Activated T-cell treated with anti-CD3 and anti-CD28 coated beads, Interleukin-2, amount 50 U/mL, for 72 hours (primary cell): ENCODE results near the gene UBTD1. TPM values are rescaled to one million over a fixed set of nuclear protein-coding genes. Genes with fewer than 3 reads are reported as not detected.
"Not testable (repeated sequence)": the region's sequence is repeated elsewhere in the genome, so short reads cannot be mapped to it uniquely, and the experiment has no call there.

Source experiments
- ATAC-seq, 2 donors: fragments of 150-1000 bp; cut with Tn5 transposase; replicated peaks in 1 of 2; 2 replicates each; pipeline ENCODE4 v1.10.0; 2021; ENCODE audit warnings: moderate library complexity in 2 of 2, mild to moderate bottlenecking in 1 of 2
- DNase-seq, 2 donors: peaks; one replicate each; pipeline ENCODE4 v3.0.0; 2021 to 2022; ENCODE audit warnings: mixed read lengths in 1 of 2
- H3K27ac Mint-ChIP-seq: one replicate; pipeline ENCODE4 v1.8.0; 2022; ENCODE audit warnings: mild to moderate bottlenecking, moderate library complexity, mixed read lengths
- H3K27me3 Mint-ChIP-seq: one replicate; pipeline ENCODE4 v1.8.0; 2022; ENCODE audit warnings: low read depth, mixed read lengths
- H3K36me3 Mint-ChIP-seq, 2 donors: one replicate each; pipeline ENCODE4 v1.8.0; 2022; ENCODE audit warnings: mixed read lengths in 2 of 2, mild to moderate bottlenecking in 1 of 2; ENCODE audit not compliant: insufficient read depth in 2 of 2
- H3K4me1 Mint-ChIP-seq: one replicate; pipeline ENCODE4 v1.8.0; 2022; ENCODE audit warnings: low read depth, mixed read lengths
- H3K4me3 Mint-ChIP-seq, 2 donors: one replicate each; pipeline ENCODE4 v1.8.0; 2022; ENCODE audit warnings: mild to moderate bottlenecking in 2 of 2, mixed read lengths in 2 of 2, moderate library complexity in 2 of 2
- H3K9me3 Mint-ChIP-seq, 2 donors: one replicate each; pipeline ENCODE4 v1.8.0; 2022; ENCODE audit warnings: mixed read lengths in 2 of 2
- total RNA-seq, 2 donors: library from RNA; stranded (reverse); gene quantifications; one replicate each; pipeline ENCODE4 v1.2.3, GENCODE V29; 2022

The UBTD1 gene
- total RNA-seq, 2 donors from 2014 or later = 3.7 to 4.1 TPM

DNA sequence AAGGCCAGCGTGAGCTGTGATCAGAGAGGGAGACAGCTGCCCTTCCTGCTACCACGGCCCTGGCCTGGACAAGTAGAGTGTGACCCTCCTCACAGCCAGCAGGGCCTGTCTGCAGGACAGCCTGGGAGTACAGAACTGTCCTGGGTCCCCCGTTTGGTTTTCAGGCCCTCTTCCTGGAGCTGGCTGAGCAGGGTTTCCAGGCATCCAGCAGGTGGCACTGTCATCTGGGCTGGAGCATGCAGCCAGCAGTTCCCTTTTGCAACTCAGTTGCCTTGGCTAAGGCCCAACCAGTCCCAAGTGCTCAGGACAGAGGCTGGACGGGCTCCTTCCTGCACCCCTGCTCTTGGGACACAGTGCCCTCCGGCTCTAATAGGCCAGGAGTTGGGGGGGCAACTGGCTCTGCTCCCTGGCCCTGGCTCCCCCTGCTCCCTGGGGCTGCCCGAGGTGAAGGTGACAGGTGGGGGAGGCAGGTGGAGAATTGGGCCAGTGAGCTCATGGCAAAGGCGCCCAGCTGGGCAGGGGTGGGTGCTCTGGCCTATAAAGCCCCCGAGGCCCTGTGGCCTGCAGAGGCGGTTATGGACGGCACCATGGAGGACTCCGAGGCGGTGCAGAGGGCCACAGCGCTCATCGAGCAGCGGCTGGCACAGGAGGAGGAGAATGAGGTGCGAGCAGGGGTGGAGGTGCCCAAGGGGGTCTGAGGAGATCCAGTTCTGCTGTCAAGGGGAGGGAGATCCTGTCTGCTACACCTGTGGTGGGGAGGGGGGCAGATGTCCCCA lies 73.7 kb downstream of the UBTD1 start, which contains the start of gene ANKRD2:
TSS of gene ANKRD2 (plus strand) at position 566 of the 776 bp plus-strand sequence. CDS start at position 576, 10 bp downstream.
- ATAC-seq (peak; percentile 59 to 63), DNase-seq (peak; percentile 62 to 63)
- no peak within 1 kb of the TSS for H3K4me3 Mint-ChIP-seq
- H3K27me3 Mint-ChIP-seq = no peaks in the 10 kb centered on the region
- H3K27ac Mint-ChIP-seq = no peak within 1 kb of the TSS
- H3K4me1 Mint-ChIP-seq = peaks cover 23% of the 10 kb centered on the region
- H3K9me3 Mint-ChIP-seq = no peaks in the 10 kb centered on the region
- no peaks in the 10 kb centered on the region for H3K36me3 Mint-ChIP-seq

GRCh38 chr10:97573021-97573420 lies 74.3 kb downstream of the UBTD1 start:
- no peaks in the 10 kb centered on the region for H3K9me3 Mint-ChIP-seq
- no peak for ATAC-seq
- no peak overlapping the region for H3K27ac Mint-ChIP-seq
- no peaks in the 10 kb centered on the region for H3K36me3 Mint-ChIP-seq
- no peaks in the 10 kb centered on the region for H3K27me3 Mint-ChIP-seq
- H3K4me3 Mint-ChIP-seq = no peak overlapping the region
- peaks cover 23% of the 10 kb centered on the region for H3K4me1 Mint-ChIP-seq
- no peak for DNase-seq

- Mint-ChIP-seq H3K27ac (no peak overlapping the region), H3K36me3 (no peaks in the 10 kb centered on the region), H3K27me3 (no peaks in the 10 kb centered on the region), H3K4me3 (no peak overlapping the region), H3K9me3 (no peaks in the 10 kb centered on the region), H3K4me1 (peaks cover 23% of the 10 kb centered on the region)
- ATAC-seq = peak; percentile 68 to 75
- no peak for DNase-seq
Observed at GRCh38 chr10:97573672-97574071, 74.9 kb downstream of the UBTD1 start.

- peaks cover 23% of the 10 kb centered on the region for H3K4me1 Mint-ChIP-seq
- ATAC-seq (no peak), DNase-seq (no peak)
- H3K9me3 Mint-ChIP-seq = no peaks in the 10 kb centered on the region
- H3K27me3 Mint-ChIP-seq = no peaks in the 10 kb centered on the region
- H3K4me3 Mint-ChIP-seq = no peak overlapping the region
- H3K36me3 Mint-ChIP-seq = no peaks in the 10 kb centered on the region
- no peak overlapping the region for H3K27ac Mint-ChIP-seq
Observed at GRCh38 chr10:97574374-97575126, 75.8 kb downstream of the UBTD1 start.

DNA sequence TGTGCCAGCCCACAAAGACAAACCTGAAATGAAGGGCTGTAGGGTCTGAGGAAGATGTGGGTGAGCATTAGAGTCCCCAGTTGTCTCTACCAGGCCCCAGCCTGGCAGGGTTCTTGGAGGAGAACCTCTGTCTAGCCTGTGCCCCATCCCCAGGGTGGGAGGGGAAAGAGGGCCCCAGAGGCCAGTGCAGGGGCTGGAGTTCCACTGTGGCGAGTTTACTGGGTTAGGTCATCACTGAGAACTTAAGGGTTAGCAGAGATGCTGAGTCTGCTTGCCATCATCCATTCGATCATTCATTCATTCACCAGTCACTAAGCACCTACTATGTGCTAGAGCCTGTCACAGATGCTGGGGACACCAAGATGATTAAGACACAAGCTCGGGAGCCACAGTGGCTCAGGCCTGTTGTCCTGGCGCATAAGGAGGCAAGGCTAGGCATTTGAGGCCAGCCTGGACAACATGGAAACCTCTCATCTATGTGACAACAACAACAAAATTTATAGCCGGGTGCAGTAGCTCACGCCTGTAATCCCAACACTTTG lies 76.5 kb downstream of the UBTD1 start:
- Mint-ChIP-seq H3K4me1 (peaks cover 23% of the 10 kb centered on the region), H3K9me3 (no peaks in the 10 kb centered on the region), H3K4me3 (no peak overlapping the region), H3K36me3 (no peaks in the 10 kb centered on the region), H3K27ac (no peak overlapping the region), H3K27me3 (no peaks in the 10 kb centered on the region)
- ATAC-seq = no peak
- DNase-seq = no peak

- ATAC-seq, H3K27ac Mint-ChIP-seq, DNase-seq, H3K36me3 Mint-ChIP-seq, H3K4me3 Mint-ChIP-seq, H3K9me3 Mint-ChIP-seq, H3K27me3 Mint-ChIP-seq: not testable (repeated sequence)
- peaks cover 23% of the 10 kb centered on the region for H3K4me1 Mint-ChIP-seq
Observed at GRCh38 chr10:97576487-97576886, 77.8 kb downstream of the UBTD1 start.

DNA sequence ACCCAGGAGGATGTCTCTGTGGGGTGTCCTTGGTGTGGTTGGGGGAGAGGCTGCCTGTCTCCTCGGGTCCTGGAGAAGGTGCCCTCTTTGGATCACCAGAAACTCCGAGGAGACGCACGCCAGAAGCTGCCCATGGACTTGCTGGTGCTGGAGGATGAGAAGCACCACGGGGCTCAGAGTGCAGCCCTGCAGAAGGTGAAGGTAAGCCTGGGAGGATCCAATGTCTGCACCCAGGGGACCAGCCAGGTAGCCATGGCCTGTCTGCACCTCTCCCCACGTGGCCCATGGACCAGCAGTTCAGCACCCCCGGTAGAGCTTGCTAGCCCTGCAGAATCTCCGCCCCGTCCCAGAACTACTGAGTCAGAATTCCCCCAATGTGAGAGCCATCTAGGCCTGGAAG lies 79.0 kb downstream of the UBTD1 start:
- no peak overlapping the region for H3K27ac Mint-ChIP-seq
- no peak for DNase-seq
- peaks cover 23% of the 10 kb centered on the region for H3K4me1 Mint-ChIP-seq
- no peaks in the 10 kb centered on the region for H3K9me3 Mint-ChIP-seq
- no peak overlapping the region for H3K4me3 Mint-ChIP-seq
- H3K27me3 Mint-ChIP-seq = no peaks in the 10 kb centered on the region
- no peak for ATAC-seq
- H3K36me3 Mint-ChIP-seq = no peaks in the 10 kb centered on the region

GRCh38 chr10:97578171-97578844 lies 79.6 kb downstream of the UBTD1 start:
- Mint-ChIP-seq H3K4me3 (no peak overlapping the region), H3K4me1 (peaks cover 19% of the 10 kb centered on the region), H3K27ac (no peak overlapping the region), H3K9me3 (no peaks in the 10 kb centered on the region), H3K27me3 (no peaks in the 10 kb centered on the region), H3K36me3 (no peaks in the 10 kb centered on the region)
- DNase-seq (no peak), ATAC-seq (no peak)

DNA sequence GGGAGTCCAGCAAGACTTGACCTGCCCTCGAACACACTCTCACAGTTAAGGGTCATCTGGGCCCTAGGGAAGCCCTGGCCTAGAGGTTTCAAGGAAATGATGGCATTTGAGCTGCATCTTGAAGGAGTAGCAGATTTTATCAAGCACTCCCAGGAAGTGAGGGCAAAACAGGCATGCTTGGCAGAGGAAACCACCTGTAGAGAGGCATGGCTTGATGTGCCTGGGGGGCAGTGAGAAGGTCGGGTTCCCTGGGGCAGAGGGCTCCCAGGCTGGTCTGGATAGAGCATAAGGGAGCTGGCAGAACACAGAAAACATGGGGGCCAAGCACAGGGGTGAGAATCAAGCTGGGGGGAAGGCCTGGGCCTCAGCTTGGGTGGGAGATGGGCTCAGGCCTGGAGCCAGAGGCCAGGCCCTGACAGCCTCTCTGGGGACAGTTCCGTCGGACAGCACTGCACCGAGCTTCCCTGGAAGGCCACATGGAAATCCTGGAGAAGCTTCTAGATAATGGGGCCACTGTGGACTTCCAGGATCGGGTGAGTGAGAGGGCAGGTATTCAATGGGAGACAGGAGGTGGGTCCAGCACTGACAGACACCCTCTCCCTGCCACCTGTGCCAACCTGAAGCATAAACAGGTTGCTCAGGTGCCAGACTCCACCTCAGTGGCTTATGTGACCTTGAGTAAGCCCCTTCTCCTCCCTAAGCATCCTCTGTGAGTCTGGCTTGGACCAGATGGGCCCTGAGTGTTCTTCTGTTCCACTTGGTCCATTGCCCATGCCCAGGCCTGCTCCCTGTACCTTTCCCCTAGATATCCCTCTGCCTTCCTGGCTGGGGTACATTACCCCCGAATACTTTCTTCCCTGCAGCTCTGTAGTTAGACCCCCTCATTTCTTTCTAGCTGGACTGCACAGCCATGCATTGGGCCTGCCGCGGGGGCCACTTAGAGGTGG lies 82.0 kb downstream of the UBTD1 start:
- no peaks in the 10 kb centered on the region for H3K4me1 Mint-ChIP-seq
- no peak for ATAC-seq

DNA sequence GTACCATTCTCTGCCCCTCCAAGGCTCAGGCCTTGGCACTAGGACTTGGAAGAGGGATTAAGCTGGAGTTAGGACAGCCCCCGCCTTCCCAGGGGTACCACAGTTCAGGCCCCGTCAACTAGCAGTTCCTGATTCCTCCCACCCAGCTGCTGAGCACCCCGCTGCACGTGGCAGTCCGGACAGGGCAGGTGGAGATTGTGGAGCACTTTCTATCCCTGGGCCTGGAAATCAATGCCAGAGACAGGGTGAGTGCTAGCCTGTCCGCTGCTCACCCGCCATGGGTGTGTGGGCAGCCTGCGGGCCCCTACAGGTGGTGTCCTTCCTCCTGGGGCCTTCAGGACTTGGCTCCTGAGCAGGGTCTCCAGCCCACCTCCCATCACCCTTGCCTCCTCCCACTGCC lies 83.4 kb downstream of the UBTD1 start:
- H3K27me3 Mint-ChIP-seq = no peaks in the 10 kb centered on the region
- H3K4me3 Mint-ChIP-seq = no peak overlapping the region
- H3K36me3 Mint-ChIP-seq = no peaks in the 10 kb centered on the region
- ATAC-seq = no peak
- no peak overlapping the region for H3K27ac Mint-ChIP-seq
- no peak for DNase-seq
- H3K4me1 Mint-ChIP-seq = no peaks in the 10 kb centered on the region
- H3K9me3 Mint-ChIP-seq = no peaks in the 10 kb centered on the region

More for the DNA sequence above, 82.0 kb downstream of the UBTD1 start:
- Mint-ChIP-seq H3K9me3 (no peaks in the 10 kb centered on the region), H3K27me3 (no peaks in the 10 kb centered on the region), H3K4me3 (no peak overlapping the region), H3K36me3 (no peaks in the 10 kb centered on the region), H3K27ac (no peak overlapping the region)
- no peak for DNase-seq

GRCh38 chr10:97583476-97583875 lies 84.8 kb downstream of the UBTD1 start:
- Mint-ChIP-seq H3K27me3 (no peaks in the 10 kb centered on the region), H3K27ac (no peak overlapping the region), H3K36me3 (no peaks in the 10 kb centered on the region), H3K4me3 (no peak overlapping the region), H3K4me1 (no peaks in the 10 kb centered on the region), H3K9me3 (no peaks in the 10 kb centered on the region)
- ATAC-seq (no peak), DNase-seq (no peak)

GRCh38 chr10:97584060-97584797 lies 85.5 kb downstream of the UBTD1 start, which contains the start of gene HOGA1:
Gene HOGA1 (plus strand): TSS chr10:97584389. CDS start chr10:97584704, 315 bp downstream.
- H3K9me3 Mint-ChIP-seq = no peaks in the 10 kb centered on the region
- H3K27ac Mint-ChIP-seq = no peak within 1 kb of the TSS
- no peaks in the 10 kb centered on the region for H3K36me3 Mint-ChIP-seq
- no peaks in the 10 kb centered on the region for H3K27me3 Mint-ChIP-seq
- no peak within 1 kb of the TSS for H3K4me3 Mint-ChIP-seq
- no peaks in the 10 kb centered on the region for H3K4me1 Mint-ChIP-seq
- ATAC-seq = no peak
- DNase-seq = no peak
